GM21825 (cell line): ENCODE measurements around the gene NFIB.

Source experiments
- ATAC-seq: cut with Tn5 transposase; IDR thresholded peaks from one replicate; pipeline ENCODE4 v1.9.1; 2021; ENCODE audit warnings: mild to moderate bottlenecking, moderate library complexity; ENCODE audit not compliant: unreplicated experiment

The NFIB gene

DNA sequence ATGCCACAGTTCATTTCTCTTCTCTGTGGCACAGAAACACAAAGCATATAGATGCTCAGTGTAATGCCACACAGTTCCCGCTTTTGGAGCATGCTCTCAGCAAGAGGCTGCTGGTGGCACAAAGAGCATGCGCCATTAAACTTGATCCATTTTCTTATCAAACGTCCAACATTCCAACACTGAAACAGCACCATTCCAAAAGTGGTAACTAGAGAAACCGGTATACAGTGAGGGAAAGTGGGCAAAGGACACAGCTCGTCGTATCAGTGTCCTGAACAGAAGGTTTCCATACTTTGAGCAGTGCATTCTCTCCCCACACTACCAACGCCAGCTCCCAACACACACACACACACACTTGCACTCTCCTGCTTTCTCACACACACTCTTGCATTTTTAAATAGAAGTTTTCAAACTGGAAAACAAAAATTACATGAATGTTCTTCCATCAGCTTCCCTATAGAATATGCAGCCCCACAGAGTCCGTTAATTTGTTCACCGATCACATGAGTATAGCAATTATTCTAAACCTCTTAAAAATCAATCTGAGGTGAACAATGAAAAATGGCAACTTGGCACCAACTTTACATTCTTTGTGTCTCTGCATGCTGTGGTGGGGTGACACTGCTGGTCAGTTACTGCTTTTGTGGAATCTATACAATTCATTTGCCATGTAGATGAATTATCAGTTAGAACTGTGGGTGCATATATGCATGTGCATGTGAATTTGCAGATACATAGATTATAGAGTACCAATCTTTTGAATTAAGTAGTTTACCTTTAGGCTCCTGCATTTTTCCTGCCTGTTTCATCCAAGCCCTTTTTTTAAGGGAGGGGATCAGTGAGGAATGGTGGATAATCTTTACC lies 5.7 kb downstream of the NFIB start:
- no peak for ATAC-seq

GRCh38 chr9:14306672-14307660 lies 7.0 kb downstream of the NFIB start:
- ATAC-seq: no peak

GRCh38 chr9:14306188-14306587 lies 7.8 kb downstream of the NFIB start:
- ATAC-seq: no peak

GRCh38 chr9:14304259-14304658 lies 9.7 kb downstream of the NFIB start:
- no peak for ATAC-seq

GRCh38 chr9:14303521-14303920 lies 10.4 kb downstream of the NFIB start:
- no peak for ATAC-seq

DNA sequence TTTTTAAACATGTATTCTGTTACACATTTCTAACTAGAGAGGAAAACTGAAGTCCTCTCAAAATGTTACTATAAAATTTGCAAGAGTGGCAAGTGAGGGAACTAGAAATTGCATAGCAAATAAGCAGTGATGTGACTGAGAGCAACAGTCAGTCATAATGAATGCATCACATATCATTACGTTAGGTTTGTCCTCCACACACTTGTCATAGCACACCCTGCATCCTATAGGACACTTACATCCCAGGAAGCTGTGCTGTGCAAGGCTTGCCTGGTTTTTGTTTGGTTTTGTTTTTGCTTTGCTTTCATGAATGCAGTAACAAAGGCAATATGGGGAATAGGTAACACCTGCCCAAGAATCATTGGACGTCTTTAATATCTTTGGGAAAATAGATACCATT lies 10.8 kb downstream of the NFIB start:
- ATAC-seq: no peak

- ATAC-seq: no peak
These were observed 11.5 kb downstream of the NFIB start for GRCh38 chr9:14302405-14302804.

DNA sequence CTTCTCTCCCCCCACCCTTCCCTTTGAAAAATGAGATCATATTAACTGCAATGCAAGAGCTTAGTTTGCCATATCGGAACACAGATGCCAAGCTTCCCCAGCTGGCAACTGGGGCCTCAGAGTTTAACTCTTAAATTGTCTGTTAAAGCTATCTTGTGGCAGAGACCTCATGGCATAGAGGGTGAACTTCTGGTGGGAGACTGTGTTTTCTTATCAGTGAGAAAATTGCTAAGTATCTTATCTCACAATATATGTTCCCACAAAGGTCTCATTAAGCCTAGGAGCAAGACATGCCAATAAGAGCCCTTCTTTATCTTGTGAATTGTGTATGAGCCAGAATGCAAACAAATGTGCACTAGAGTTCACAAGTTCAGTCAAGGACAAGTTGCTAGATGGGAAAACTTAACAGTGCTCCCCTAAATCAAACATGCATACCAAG lies 12.3 kb downstream of the NFIB start:
- no peak for ATAC-seq

DNA sequence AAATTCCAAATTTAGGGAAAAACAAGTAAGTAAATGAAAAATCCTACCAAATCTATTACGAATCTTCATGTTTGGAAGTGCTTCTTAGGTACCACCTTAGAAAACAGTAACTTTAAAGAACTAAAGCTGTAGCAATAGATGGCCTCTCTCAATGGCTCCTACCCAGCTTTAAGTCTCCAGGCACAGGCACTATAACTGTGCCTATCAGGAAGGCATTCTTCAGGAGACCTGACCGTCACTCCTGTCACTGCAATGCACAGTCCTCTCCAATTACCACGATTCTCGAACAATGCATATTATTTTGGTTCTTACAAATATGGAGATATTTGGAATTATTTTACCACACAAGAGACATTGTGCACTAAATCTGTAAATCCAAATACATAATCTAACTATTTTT lies 12.9 kb downstream of the NFIB start:
- ATAC-seq: no peak

DNA sequence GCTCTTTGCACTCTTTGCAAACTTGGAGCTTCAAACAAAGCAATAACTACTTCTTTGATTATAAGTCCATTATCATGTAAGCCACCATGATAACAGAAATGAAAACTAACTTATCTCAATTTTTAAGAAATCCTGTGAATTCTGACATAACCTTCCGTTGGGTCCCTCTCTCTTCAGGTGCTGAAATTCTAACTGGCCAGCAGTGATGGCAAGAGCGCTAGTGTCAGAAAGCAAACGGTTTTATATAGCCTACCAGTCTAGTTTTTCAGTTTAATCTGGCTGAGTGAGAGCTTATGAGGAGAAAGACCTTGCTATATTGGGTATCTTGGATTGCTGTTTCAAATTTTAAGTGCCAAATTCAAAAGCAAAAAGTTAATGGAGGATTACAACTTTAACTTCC lies 13.4 kb downstream of the NFIB start:
- ATAC-seq: no peak

DNA sequence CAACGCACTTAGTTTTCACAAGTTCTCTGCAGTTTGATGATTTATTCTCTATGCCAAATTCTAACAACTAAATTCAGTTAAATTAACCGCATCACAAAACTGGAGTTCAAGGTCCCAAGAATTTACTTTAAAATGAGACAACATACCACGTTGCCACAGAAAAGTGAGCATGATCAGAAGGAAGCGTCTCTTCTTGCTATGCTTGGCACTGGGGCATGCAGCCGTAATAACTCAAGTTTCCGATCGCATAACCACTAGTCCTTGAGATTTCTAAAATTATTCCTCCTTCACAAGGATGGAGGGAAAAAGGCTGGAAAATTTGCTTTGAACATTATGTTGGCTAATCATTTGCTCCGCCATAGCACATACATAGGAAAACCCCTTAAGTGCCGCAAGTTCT lies 13.9 kb downstream of the NFIB start:
- ATAC-seq: no peak

DNA sequence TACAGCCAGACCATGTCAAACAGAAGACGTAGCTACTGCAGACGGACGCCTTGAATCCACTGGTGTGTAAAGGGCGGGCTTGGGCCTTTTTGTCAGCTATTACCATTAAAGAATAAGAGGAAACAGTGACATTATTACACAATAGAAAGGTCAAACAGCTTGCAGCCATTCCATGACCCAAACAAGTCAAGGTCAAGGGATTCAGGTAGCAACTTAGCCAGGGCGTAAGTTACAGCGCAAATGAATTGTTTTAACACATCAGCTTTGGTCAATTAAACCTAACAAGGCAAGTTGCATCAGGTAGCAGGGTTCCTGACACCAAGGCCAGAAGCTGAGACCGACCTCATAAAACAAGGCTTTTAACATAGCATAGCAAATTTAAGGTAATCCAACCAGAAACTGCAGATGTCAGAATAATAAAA lies 15.3 kb downstream of the NFIB start:
- no peak for ATAC-seq

GRCh38 chr9:14296495-14297113 lies 17.3 kb downstream of the NFIB start:
- no peak for ATAC-seq

DNA sequence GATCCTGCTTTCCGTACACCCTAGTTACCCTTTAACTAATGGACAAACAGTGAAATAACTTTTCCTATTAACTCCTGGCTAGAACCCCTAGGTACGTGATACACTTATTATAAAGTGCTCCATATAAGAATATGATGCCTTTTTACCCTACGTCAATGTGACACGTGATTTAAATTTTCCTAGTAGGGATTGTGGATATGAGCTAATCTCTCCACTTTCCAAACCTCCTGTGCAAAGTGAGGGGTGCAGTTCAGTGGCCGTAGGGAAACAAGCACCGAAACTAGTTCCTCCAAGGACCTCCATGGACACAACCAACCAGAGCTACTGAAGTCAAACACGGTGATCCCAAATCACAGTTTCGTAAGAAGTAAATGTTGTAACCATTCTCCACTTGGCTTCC lies 19.3 kb downstream of the NFIB start:
- no peak for ATAC-seq

DNA sequence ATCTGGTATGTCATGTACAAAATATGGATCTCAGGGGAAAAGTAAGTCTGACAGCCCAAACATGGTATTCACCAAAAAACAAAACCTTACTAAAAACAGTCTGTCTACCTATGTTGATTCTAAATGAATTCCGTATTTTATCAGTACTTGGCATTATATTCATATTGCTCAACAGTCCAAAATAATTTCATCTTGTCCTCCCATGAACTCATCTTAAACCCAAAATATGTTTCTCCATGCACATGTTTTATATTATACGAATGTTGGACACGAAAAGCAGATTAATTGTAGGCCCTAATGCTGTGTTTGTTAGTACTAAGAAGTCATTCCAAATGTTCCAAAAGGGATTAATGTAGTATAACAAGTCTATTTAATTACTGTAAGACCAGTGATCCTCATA lies 20.1 kb downstream of the NFIB start:
- no peak for ATAC-seq

- no peak for ATAC-seq
These were observed 21.7 kb downstream of the NFIB start for GRCh38 chr9:14292181-14292739.

- ATAC-seq: no peak
These were observed 24.0 kb downstream of the NFIB start for GRCh38 chr9:14289916-14290315.

GRCh38 chr9:14288433-14288832 lies 25.5 kb downstream of the NFIB start:
- no peak for ATAC-seq

DNA sequence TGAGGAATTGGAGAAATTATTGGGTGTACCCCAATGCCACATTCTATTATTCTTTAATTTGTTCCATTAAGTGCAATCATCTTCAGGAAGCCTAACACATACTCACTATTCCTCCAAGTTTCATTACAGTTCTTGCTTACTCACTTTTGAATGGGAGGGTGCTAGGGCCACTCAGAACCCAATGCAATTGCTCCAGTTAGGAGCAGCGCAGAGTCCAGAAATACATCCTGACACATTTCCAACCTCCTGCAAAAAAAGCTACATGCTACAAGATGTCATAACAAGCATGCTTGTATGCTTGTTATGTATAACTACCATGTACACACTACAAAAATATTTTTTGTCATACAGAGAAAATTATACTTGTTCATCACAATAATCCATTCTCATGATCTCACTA lies 27.8 kb downstream of the NFIB start:
- ATAC-seq: no peak

DNA sequence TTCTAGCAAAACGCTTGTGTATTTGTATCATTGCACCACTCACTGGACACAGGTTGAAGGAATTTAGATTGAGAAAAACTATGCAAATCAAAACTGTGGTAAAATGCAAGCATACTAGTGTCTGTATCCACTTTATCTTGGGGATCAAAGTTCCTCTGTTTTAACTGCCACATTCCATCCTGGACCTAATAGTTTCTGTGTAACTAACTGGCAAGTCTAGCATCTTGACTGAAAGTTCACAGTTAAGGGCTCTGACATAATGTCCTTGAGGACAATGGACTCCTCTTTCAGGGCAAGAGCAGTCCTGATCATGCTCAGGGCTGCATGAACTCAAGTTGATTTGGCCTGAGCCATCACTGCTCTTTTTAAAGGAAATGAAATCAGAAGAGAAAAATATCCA lies 30.7 kb downstream of the NFIB start:
- no peak for ATAC-seq

DNA sequence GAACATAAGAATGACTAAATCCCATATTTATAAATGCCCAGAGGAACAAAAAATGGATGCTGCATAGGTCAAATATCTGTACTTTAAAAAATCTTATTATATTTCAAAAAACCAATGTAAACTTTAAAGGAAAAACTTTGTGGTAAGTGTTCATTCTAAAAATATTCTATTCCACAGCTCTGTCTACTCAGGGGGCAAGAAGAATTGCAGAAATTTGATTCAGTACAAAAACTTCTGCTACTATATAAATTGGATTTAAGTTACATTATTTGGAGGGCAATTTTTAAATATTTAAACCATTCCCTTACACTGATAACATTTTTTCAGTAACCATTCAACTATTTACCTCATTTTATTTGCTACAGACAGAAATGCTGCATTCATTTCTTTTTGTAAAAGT lies 32.1 kb downstream of the NFIB start:
- ATAC-seq: no peak
